Suprapubic skin (tissue), 4 donors: ENCODE data around the gene FANCE.

Source experiments
- CTCF ChIP-seq, 2 donors: fragments of 200-600 bp in 1 of 2; fragments of 450-650 bp in 1 of 2; sonication (generic) in 1 of 2; IDR thresholded peaks; one replicate each; pipeline ENCODE4 v1.5.1; 2016 to 2019; ENCODE audit warnings: antibody characterized with exemption in 2 of 2, mild to moderate bottlenecking in 1 of 2, moderate library complexity in 1 of 2
- EP300 ChIP-seq: sonication (generic); formaldehyde crosslinking; IDR thresholded peaks from one replicate; pipeline ENCODE4 v1.6.1; 2017; ENCODE audit warnings: antibody characterized with exemption
- POLR2AphosphoS5 ChIP-seq, 3 donors: sonication (generic); formaldehyde crosslinking; IDR thresholded peaks; one replicate each; pipeline ENCODE4 v1.6.1; 2017; ENCODE audit warnings: antibody characterized with exemption in 3 of 3

GRCh38 chr6:35497571-35498421, 45.7 kb downstream of the FANCE start:
- TF ChIP-seq CTCF (IDR thresholded peaks at IDR 0.05) (no peak), POLR2AphosphoS5 (IDR thresholded peaks at IDR 0.05) (peak in 2 of 3 donors; percentile 6 to 7), EP300 (no peak)
